Measurements from ENCODE around the gene ARID2.

The ARID2 gene

DNA sequence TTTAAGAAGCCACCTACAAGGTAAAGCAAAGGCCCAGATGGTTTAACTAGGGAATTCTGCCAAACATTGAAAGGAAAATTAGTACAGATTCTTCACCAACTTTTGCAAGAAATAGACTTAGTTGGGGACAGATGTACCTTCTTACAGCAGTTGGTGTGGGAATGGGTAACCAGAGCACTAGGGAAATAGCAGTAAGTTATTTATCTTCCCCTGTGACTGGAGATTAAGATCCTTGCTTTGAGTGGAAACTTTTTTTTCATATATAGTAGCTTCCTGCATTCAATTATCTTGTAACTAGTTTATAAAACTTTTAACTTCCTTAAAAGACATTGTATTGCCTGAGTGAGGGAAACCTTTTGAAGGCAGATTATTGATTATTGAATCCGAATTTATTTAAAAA, 44.2 kb downstream of the ARID2 start:
- H3K27ac Mint-ChIP-seq = no peak overlapping the region
- peaks cover 6% of the 10 kb centered on the region for H3K9me3 Mint-ChIP-seq
- peaks cover 36% of the 10 kb centered on the region for H3K4me1 Mint-ChIP-seq
- no peak for ATAC-seq
- peaks cover 6% of the 10 kb centered on the region for H3K36me3 Mint-ChIP-seq
- no peak overlapping the region for H3K4me3 Mint-ChIP-seq
- DNase-seq (ENCODE audit: low spot score in 2 of 2) = no peak

DNA sequence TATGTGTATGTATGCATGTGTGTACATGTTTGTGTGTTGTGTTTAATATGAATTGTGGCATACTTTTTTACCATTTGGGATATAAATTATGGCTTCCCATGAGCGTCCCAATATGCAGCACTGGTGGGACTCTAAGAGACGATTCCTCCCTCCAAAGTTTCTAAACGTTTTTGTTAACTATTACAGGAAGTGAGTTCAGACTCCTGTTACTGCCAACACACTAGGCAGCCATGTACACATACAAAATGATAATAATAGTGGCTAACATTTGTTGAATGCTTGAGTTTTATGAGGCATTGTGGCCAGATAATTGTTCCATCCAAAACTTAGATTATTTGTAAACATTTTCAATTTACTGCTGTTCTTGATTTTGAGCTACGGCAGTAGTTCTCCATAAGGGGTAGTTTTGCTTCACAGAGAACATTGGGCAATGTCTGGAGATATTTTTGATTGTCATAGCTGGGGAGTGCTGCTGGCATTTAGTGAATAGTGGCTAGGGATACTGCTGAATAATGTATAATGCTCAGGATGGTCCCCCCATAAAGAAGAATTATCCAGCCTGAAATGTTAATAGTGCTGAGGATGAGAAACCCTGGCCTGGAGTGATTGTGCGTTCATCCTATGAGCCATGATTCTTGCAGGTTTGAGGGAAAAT, 45.1 kb downstream of the ARID2 start:
- Mint-ChIP-seq H3K27ac (no peak overlapping the region), H3K4me3 (no peak overlapping the region), H3K9me3 (no peaks in the 10 kb centered on the region), H3K4me1 (peaks cover 35% of the 10 kb centered on the region), H3K36me3 (no peaks in the 10 kb centered on the region)
- ATAC-seq = no peak
- DNase-seq (ENCODE audit: low spot score in 2 of 2) = no peak

DNA sequence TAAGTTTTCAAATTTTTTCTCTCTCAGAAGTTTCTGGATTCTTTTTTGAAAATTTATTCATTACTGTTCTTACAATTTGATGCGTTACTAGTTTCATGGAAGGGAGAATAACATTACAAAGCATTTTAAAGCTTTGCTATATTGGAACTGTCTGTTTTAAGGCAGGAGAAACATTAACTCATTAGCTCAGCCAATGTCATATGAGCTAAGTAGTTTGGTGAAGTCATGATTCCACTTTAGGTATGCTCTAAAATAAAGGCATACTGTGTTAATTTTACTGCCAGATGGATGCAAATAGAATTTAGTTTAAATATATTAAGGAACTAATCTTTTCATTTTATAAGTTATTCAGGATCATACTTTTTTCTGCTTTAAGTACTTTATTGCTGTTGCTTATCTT, 46.0 kb downstream of the ARID2 start:
- no peaks in the 10 kb centered on the region for H3K9me3 Mint-ChIP-seq
- H3K4me1 Mint-ChIP-seq = peaks cover 39% of the 10 kb centered on the region

DNA sequence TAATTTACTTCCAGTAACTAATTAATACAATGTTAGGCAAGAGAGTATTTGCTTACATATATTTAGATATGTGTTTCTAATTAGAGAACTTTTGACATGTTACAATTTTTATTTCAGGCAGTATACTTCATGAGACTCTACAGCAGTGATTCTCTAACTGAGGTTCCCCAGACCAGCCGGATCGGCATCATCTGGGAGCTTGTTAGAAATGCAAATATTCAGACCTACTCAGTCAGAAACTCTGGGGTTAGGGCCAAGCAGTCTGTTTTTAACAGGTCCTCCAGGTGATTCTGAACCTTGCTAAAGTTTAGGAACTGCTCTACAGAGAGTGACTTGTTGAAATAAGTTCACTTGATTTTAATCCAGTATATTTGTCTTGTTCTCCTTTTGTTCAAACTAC, 46.5 kb downstream of the ARID2 start:
- H3K4me3 Mint-ChIP-seq = no peak overlapping the region
- H3K27ac Mint-ChIP-seq = no peak overlapping the region
- peaks cover 35% of the 10 kb centered on the region for H3K4me1 Mint-ChIP-seq
- H3K36me3 Mint-ChIP-seq = no peaks in the 10 kb centered on the region
- no peak for DNase-seq (ENCODE audit: low spot score in 2 of 2)
- no peak for ATAC-seq
- H3K9me3 Mint-ChIP-seq = no peaks in the 10 kb centered on the region

More for the DNA sequence above, 46.0 kb downstream of the ARID2 start:
- H3K27ac Mint-ChIP-seq = no peak overlapping the region
- ATAC-seq (no peak), DNase-seq (ENCODE audit: low spot score in 2 of 2) (no peak)
- no peaks in the 10 kb centered on the region for H3K36me3 Mint-ChIP-seq
- no peak overlapping the region for H3K4me3 Mint-ChIP-seq

DNA sequence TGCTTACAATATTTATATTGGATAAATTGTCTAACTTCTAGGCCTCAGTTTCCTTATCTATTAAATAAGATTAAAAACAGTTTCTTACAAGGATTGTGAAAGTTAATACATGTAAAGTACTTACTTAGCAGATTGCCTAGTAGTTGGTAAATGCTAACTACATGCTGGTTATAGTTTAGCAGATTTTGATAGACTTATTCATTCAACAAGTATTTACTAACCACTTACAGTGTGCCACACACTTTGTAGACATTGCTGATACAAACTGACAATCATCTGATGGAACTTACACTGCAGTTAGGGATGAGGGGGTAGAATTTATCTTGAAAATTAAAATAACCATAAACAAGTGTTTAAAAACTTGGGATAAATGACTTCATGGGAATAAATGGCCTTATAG, 50.4 kb downstream of the ARID2 start:
- no peak for DNase-seq (ENCODE audit: low spot score in 2 of 2)
- H3K4me1 Mint-ChIP-seq = peaks cover 13% of the 10 kb centered on the region
- no peak for ATAC-seq
- H3K27ac Mint-ChIP-seq = no peak overlapping the region
- H3K36me3 Mint-ChIP-seq = no peaks in the 10 kb centered on the region
- no peak overlapping the region for H3K4me3 Mint-ChIP-seq
- H3K9me3 Mint-ChIP-seq = no peaks in the 10 kb centered on the region

DNA sequence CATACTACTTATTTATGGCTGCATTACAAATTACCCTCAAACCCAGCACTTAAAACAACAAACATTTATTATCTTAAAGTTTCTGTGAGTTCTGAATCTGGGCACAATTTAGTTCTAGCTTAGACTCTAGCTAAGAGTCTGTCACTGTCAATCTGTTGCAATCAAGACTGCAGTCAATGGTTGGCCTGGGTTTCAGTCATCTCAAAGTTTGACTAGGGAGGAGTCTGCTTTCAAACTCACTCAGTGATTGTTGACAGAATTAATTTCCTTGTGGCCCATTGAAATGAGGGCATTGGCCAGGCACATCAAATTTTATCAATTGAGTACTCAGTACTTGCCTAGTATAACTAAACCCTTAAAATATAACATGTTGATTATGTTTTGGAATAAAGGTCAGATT, 51.6 kb downstream of the ARID2 start:
- Mint-ChIP-seq H3K36me3 (no peaks in the 10 kb centered on the region), H3K27ac (no peak overlapping the region), H3K9me3 (no peaks in the 10 kb centered on the region), H3K4me3 (no peak overlapping the region), H3K4me1 (peaks cover 6% of the 10 kb centered on the region)
- DNase-seq (ENCODE audit: low spot score in 2 of 2) = no peak
- no peak for ATAC-seq

DNA sequence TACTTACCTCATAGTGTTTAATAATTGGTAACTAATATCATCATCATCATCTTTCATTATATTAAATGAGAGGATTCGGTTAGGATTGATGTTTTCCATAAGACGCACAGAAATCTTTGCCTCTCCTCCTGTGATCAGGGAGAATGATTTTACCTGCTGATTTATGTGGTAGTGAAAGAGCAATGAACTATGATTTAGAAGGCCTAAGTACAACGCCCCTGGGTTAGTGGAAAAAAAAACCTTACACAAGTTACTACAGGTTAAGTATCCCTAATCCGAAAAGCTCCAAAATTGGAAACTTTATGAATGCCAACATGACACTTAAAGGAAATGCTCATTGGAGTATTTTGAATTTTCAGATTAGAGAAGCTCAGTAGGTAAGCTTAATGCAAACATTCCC, 55.8 kb downstream of the ARID2 start:
- Mint-ChIP-seq H3K4me3 (no peak overlapping the region), H3K27ac (no peak overlapping the region), H3K9me3 (no peaks in the 10 kb centered on the region), H3K4me1 (peaks cover under 1% of the 10 kb centered on the region), H3K36me3 (no peaks in the 10 kb centered on the region)
- no peak for DNase-seq (ENCODE audit: low spot score in 2 of 2)
- no peak for ATAC-seq

DNA sequence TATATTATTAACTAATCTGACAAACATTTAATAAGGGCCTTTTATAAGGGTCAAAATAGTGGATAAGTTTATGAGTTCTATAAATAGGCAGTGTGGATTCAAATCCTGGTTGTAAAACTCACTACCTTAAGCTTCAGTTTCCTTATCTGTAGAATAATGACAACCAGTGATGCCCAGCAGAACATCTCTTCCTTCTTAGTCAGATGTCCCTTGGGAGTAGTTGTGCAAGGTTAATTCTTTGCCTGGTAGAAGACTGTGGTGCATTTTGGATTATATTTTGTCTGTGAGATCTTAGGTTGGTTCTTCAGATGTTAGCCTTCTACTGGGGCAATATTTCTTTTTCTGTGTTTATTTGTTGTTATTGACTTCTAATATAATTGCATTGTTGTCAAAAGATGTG, 59.5 kb downstream of the ARID2 start:
- ATAC-seq (no peak), DNase-seq (ENCODE audit: low spot score in 2 of 2) (no peak)
- no peak overlapping the region for H3K27ac Mint-ChIP-seq
- no peak overlapping the region for H3K4me3 Mint-ChIP-seq
- H3K36me3 Mint-ChIP-seq = no peaks in the 10 kb centered on the region
- no peaks in the 10 kb centered on the region for H3K9me3 Mint-ChIP-seq
- no peaks in the 10 kb centered on the region for H3K4me1 Mint-ChIP-seq

DNA sequence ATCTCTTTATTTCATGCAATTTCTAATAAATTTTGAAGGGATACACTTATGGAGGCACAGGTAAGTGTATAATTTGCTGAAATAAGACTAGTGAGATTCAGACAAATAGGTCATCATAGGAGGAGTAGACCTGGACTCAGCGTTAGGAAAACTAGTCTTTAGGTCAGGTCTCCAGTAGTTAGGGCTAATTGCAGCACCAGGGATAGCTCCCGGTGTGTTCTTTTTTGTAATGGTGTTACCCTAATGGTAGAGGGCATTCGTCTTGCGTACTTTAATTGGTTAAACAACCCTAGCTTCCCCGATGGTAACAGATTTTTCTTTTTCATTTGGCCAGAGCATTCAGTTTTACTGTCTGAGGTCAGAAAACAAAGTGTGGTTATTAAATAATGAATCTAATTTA, 64.9 kb downstream of the ARID2 start:
- H3K4me1 Mint-ChIP-seq = peaks cover 8% of the 10 kb centered on the region
- ATAC-seq = no peak
- H3K27ac Mint-ChIP-seq = no peak overlapping the region
- H3K9me3 Mint-ChIP-seq = peaks cover 3% of the 10 kb centered on the region
- no peak overlapping the region for H3K4me3 Mint-ChIP-seq
- DNase-seq (ENCODE audit: low spot score in 2 of 2) = no peak
- H3K36me3 Mint-ChIP-seq = peaks cover 7% of the 10 kb centered on the region

DNA sequence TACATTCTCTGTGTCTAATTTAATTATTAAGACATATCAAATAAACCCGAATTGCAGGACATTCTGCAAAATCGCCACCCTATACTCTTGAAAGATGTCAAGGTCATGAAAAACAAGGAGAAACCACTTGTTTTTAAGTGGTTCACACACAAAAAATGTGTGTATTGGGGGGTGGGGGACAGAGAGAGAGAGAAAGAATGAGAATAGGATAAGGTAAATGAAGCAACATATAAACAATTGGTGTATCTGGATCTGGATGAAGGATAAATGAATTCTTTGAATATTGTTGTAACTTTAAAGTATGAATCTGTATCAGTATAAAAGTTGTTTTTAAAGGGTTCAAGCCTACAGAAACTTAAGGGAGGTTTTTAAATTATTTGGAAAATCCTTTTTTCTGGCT, 72.1 kb downstream of the ARID2 start:
- Mint-ChIP-seq H3K27ac (no peak overlapping the region), H3K4me3 (no peak overlapping the region), H3K4me1 (peaks cover 20% of the 10 kb centered on the region), H3K9me3 (no peaks in the 10 kb centered on the region), H3K36me3 (peaks cover 17% of the 10 kb centered on the region)
- ATAC-seq (no peak), DNase-seq (ENCODE audit: low spot score in 2 of 2) (no peak)

DNA sequence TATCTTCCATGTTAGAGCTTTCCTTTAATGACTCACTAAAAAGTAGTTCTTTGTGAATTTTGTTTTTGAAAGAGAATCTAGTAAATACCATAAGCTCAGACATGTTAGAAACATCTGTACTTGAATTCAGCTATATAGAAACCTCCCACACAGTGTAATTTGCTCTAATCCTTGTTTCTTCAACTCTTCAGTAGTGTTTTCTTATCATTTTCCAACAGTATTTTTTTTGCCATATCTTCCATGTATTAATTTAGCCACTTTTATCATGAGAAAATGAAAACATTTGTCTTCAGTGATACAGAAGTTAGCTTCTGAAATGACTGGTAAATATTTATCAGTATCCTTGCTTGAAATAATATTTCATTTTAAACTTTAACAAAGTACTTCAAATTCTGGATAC, 73.6 kb downstream of the ARID2 start:
- no peak for DNase-seq (ENCODE audit: low spot score in 2 of 2)
- no peak for ATAC-seq
- Mint-ChIP-seq H3K27ac (peak overlapping the region; percentile 10), H3K36me3 (peaks cover 17% of the 10 kb centered on the region), H3K4me3 (no peak overlapping the region), H3K4me1 (peaks cover 21% of the 10 kb centered on the region), H3K9me3 (no peaks in the 10 kb centered on the region)

DNA sequence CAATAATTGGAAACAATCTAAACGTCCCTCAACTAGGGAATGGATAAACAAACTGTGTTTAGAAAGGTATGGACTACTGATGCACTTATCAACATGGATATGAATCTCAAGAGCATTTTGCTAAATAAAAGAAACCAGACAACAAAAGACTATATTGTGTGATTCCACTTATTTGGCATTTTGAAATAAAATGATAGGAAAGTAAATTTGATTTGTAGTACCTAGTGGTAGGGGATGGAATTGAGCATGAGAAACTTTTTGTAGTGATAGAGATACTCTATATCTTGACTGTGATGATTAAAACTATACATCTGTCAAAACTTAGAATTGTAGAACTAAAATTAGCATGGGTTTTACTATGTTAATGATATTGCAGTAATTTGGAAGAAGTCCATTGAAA, 87.1 kb downstream of the ARID2 start:
- Mint-ChIP-seq H3K4me3 (no peak overlapping the region), H3K9me3 (no peaks in the 10 kb centered on the region), H3K4me1 (no peaks in the 10 kb centered on the region), H3K36me3 (peaks cover 68% of the 10 kb centered on the region), H3K27ac (no peak overlapping the region)
- DNase-seq (ENCODE audit: low spot score in 2 of 2) (no peak), ATAC-seq (no peak)

DNA sequence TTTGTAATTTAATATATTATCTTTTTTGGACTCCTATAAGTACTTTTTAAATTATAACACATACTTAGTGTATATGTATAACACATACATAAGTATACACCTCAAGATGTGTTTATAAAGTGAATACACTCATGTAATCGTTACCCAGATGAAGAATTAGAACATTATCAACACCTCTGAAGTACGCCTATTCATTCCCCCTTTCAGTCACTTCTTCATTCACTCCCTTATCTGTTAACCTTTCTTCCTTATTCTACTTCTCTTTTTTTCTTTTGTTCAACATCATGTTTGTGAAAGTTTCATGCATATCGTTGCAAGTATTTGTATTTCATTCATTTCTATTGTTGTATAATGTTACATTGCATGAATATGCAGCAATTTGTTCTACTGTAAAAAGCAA, 98.5 kb downstream of the ARID2 start:
- Mint-ChIP-seq H3K36me3 (peaks cover 45% of the 10 kb centered on the region), H3K27ac (no peak overlapping the region), H3K9me3 (peaks cover 3% of the 10 kb centered on the region), H3K4me3 (no peak overlapping the region), H3K4me1 (no peaks in the 10 kb centered on the region)
- DNase-seq (ENCODE audit: low spot score in 2 of 2) (no peak), ATAC-seq (no peak)

DNA sequence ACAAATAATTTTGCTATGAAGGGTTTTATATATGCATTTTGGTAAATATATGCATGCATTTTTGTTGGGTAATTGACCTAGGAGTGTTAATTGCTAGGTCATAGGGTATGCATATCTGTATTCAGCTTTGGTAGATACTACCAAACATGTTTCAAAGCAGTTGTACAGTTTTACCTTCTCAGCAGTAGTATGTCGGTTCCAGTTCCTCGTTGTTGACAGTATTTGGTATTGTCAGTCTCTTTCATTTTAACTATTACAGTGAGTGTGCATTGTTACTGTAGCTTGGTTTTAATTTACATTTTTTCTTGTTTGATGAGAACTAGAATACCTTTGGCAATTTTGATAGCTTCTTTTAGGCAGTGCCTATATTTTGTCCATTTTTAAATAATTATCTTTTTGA, 98.9 kb downstream of the ARID2 start:
- peaks cover 45% of the 10 kb centered on the region for H3K36me3 Mint-ChIP-seq
- H3K27ac Mint-ChIP-seq = no peak overlapping the region
- H3K4me3 Mint-ChIP-seq = no peak overlapping the region
- ATAC-seq = no peak
- no peak for DNase-seq (ENCODE audit: low spot score in 2 of 2)
- H3K9me3 Mint-ChIP-seq = peaks cover 3% of the 10 kb centered on the region
- H3K4me1 Mint-ChIP-seq = peaks cover 2% of the 10 kb centered on the region

DNA sequence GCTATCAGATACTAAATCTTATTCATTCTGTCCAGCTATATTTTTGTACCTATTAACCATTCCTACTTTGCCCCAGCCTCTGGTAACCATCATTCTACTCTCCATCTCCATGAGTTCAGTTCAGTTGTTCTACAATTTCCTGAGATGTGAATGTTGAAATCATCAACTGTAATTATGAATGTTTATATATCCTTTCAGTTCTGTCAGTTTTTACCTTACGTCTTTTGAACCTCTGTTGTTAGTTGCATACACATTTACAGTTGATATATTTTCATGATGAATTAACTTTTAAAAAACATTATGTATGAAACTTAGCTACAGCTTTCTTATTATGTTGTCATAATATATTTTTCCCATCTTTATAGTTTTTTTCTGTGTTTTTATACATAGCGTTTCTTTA, 102.1 kb downstream of the ARID2 start:
- no peak overlapping the region for H3K4me3 Mint-ChIP-seq
- DNase-seq (ENCODE audit: low spot score in 2 of 2) (no peak), ATAC-seq (no peak)
- peaks cover 7% of the 10 kb centered on the region for H3K4me1 Mint-ChIP-seq
- no peak overlapping the region for H3K27ac Mint-ChIP-seq
- peaks cover 45% of the 10 kb centered on the region for H3K36me3 Mint-ChIP-seq
- H3K9me3 Mint-ChIP-seq = peaks cover 3% of the 10 kb centered on the region

DNA sequence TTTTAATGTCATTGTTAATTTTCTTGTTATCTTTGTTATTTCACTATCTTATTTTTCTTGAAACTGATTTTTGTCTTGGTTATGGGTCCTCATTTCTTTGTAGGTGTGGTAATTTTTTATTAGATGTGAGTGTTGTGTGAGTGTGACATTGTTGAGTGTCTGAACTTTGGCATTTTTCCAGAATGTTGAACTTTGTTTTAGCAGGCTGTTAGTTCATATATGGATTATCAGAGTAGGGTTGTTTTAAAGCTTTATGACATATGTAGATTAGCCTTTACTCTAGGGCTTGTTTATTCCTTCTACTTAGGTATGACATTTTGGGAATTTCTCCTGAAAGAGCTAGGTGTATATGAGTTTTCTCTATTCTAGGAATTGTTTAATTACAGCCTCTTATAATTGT, 103.9 kb downstream of the ARID2 start:
- Mint-ChIP-seq H3K9me3 (peaks cover 3% of the 10 kb centered on the region), H3K4me1 (peaks cover 7% of the 10 kb centered on the region), H3K36me3 (peaks cover 58% of the 10 kb centered on the region), H3K27ac (no peak overlapping the region), H3K4me3 (no peak overlapping the region)
- ATAC-seq = no peak
- no peak for DNase-seq (ENCODE audit: low spot score in 2 of 2)

DNA sequence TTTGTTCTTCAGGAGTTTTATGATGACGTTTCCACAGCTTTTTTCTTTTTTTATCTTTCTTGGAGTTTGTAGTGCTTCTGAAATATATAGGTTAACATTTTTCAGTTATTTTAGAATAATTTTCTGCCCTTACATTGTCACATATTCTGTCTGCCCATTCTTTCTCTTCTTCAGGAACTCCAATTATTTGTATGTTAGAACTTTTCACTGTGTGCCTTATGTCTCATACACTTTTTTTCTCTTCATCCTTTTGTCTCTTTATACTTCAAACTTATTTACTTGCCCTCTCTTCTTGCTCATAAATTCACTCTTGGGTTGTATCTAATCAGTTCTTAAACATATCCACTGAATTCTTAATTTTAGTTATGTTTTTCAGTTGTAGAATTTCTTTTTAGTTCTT, 105.3 kb downstream of the ARID2 start:
- H3K4me1 Mint-ChIP-seq = peaks cover 7% of the 10 kb centered on the region
- peaks cover 67% of the 10 kb centered on the region for H3K36me3 Mint-ChIP-seq
- DNase-seq (ENCODE audit: low spot score in 2 of 2) = no peak
- peaks cover 3% of the 10 kb centered on the region for H3K9me3 Mint-ChIP-seq
- ATAC-seq = no peak
- no peak overlapping the region for H3K4me3 Mint-ChIP-seq
- H3K27ac Mint-ChIP-seq = no peak overlapping the region

Data from stimulated activated effector memory CD8-positive, alpha-beta T cell treated with anti-CD3 and anti-CD28 coated beads, Interleukin-12 subunit alpha, Interleukin-12 subunit beta, amount 100 ng/mL, for 72 hours (primary cell).